ENCODE data around the gene ERICH3. TPM values are rescaled to one million over a fixed set of nuclear protein-coding genes. Genes with fewer than 3 reads are reported as not detected.
A peak's percentile ranks its signal among the peaks of the same experiment; 100 is the strongest.

The ERICH3 gene
- total RNA-seq, 1 donor from 2014 or later: 8.1 TPM

- Histone ChIP-seq H3K27ac (no peak overlapping the region), H3K9me3 (no peaks in the 10 kb centered on the region), H3K36me3 (no peaks in the 10 kb centered on the region), H3K4me3 (no peak overlapping the region), H3K27me3 (ENCODE audit: low read depth) (no peaks in the 10 kb centered on the region), H3K4me1 (no peaks in the 10 kb centered on the region)
- intact Hi-C loops (cut with DNase I): no loop called here
- ATAC-seq (no peak), DNase-seq (no peak)
- TF ChIP-seq CTCF (IDR thresholded peaks at IDR 0.05): no peak
These were observed 95.5 kb downstream of the ERICH3 start for GRCh38 chr1:74578101-74578500.

- intact Hi-C loops (cut with DNase I): no loop called here
- Histone ChIP-seq H3K27ac (no peak overlapping the region), H3K36me3 (no peaks in the 10 kb centered on the region), H3K9me3 (no peaks in the 10 kb centered on the region), H3K27me3 (ENCODE audit: low read depth) (no peaks in the 10 kb centered on the region), H3K4me3 (no peak overlapping the region), H3K4me1 (no peaks in the 10 kb centered on the region)
- TF ChIP-seq CTCF (IDR thresholded peaks at IDR 0.05): no peak
- ATAC-seq: peak in 1 of 2 donors; percentile 23
- DNase-seq: no peak
These were observed 101.7 kb downstream of the ERICH3 start for GRCh38 chr1:74571891-74572290.

GRCh38 chr1:74571493-74571800 lies 102.1 kb downstream of the ERICH3 start:
- no peak for DNase-seq
- TF ChIP-seq CTCF (IDR thresholded peaks at IDR 0.05): no peak
- H3K27ac ChIP-seq: no peak overlapping the region

GRCh38 chr1:74570797-74571492 lies 102.6 kb downstream of the ERICH3 start:
- no peaks in the 10 kb centered on the region for H3K36me3 ChIP-seq
- no peak overlapping the region for H3K4me3 ChIP-seq
- no peaks in the 10 kb centered on the region for H3K4me1 ChIP-seq
- H3K27ac ChIP-seq: no peak overlapping the region
- H3K9me3 ChIP-seq: no peaks in the 10 kb centered on the region
- no peak for TF ChIP-seq CTCF (IDR thresholded peaks at IDR 0.05)
- intact Hi-C loops (cut with DNase I): no loop called here
- DNase-seq (no peak), ATAC-seq (no peak)
- H3K27me3 ChIP-seq (ENCODE audit: low read depth): no peaks in the 10 kb centered on the region

More at GRCh38 chr1:74571493-74571800, 102.1 kb downstream of the ERICH3 start:
- H3K27me3 ChIP-seq (ENCODE audit: low read depth): no peaks in the 10 kb centered on the region
- no peaks in the 10 kb centered on the region for H3K36me3 ChIP-seq
- H3K4me1 ChIP-seq: no peaks in the 10 kb centered on the region
- no peak overlapping the region for H3K4me3 ChIP-seq
- no peak for ATAC-seq
- no peaks in the 10 kb centered on the region for H3K9me3 ChIP-seq
- intact Hi-C loops (cut with DNase I): no loop called here

GRCh38 chr1:74549932-74550331 lies 123.7 kb downstream of the ERICH3 start:
- Histone ChIP-seq H3K4me1 (no peaks in the 10 kb centered on the region), H3K27ac (no peak overlapping the region), H3K4me3 (no peak overlapping the region), H3K36me3 (no peaks in the 10 kb centered on the region), H3K27me3 (ENCODE audit: low read depth) (no peaks in the 10 kb centered on the region), H3K9me3 (no peaks in the 10 kb centered on the region)
- no peak for ATAC-seq
- no peak for DNase-seq
- intact Hi-C loops (cut with DNase I): no loop called here
- no peak for TF ChIP-seq CTCF (IDR thresholded peaks at IDR 0.05)
